GM23248 (cell line): ENCODE results near the gene TRAPPC3.

Experiments
- EZH2 ChIP-seq: fragments of 200-600 bp; sonication (generic); IDR thresholded peaks from 2 replicates; pipeline ENCODE4 v1.6.1; 2018; ENCODE audit warnings: antibody characterized with exemption, mild to moderate bottlenecking; ENCODE audit not compliant: insufficient read depth, poor library complexity, severe bottlenecking
- EZH2phosphoT487 ChIP-seq: fragments of 200-600 bp; sonication (generic); IDR thresholded peaks from 2 replicates; pipeline ENCODE4 v1.6.1; 2018; ENCODE audit warnings: antibody characterized with exemption, moderate library complexity, mild to moderate bottlenecking, low read depth; ENCODE audit not compliant: insufficient read depth

GRCh38 chr1:36097693-36098585 is 51.3 kb downstream of the TRAPPC3 start:
- no peak for TF ChIP-seq EZH2
- no peak for TF ChIP-seq EZH2phosphoT487
